NB4 (cell line): ENCODE measurements around the gene GSDME.

Experiments used
- CTCF ChIP-seq: IDR thresholded peaks from one replicate; pipeline ENCODE4 v1.5.1; 2012; ENCODE audit warnings: low read depth, low read length
- MAX ChIP-seq: IDR thresholded peaks from 2 replicates; pipeline ENCODE4 v1.6.1; 2011; ENCODE audit warnings: low read depth, low read length
- MYC ChIP-seq: IDR thresholded peaks from 2 replicates; pipeline ENCODE4 v1.6.1; 2011; ENCODE audit warnings: low read depth, low read length
- POLR2A ChIP-seq: IDR thresholded peaks from 2 replicates; pipeline ENCODE4 v1.6.1; 2011; ENCODE audit warnings: mild to moderate bottlenecking; ENCODE audit not compliant: insufficient read length; ENCODE audit errors: extremely low read depth

GRCh38 chr7:24784277-24784676 lies 27.0 kb upstream of the GSDME start:
- TF ChIP-seq CTCF = no peak
- TF ChIP-seq POLR2A = no peak
- TF ChIP-seq MAX = no peak
- no peak for TF ChIP-seq MYC
